Activated CD4-positive, alpha-beta memory T cell treated with anti-CD3 and anti-CD28 coated beads for 36 hours (primary cell): ENCODE results near the gene COTL1. TPM values are rescaled to one million over a fixed set of nuclear protein-coding genes. Genes with fewer than 3 reads are reported as not detected.

Experiments used
- CTCF ChIA-PET: fragments of 350-600 bp; sonication (Branson Sonifier 250); formaldehyde crosslinking; loops from one replicate; lab custom pipeline; 2021; ENCODE audit warnings: antibody characterized with exemption, inconsistent platforms; lab: Charles Lee
- POLR2A ChIA-PET: fragments of 350-600 bp; sonication (Branson Sonifier 250); formaldehyde crosslinking; loops from one replicate; lab custom pipeline; 2021; ENCODE audit warnings: antibody characterized with exemption; lab: Charles Lee
- DNase-seq: peaks from one replicate; pipeline ENCODE4 v3.0.0-alpha.2; 2020
- H3K27ac Mint-ChIP-seq: one replicate; pipeline ENCODE4 v1.8.0; 2021; ENCODE audit warnings: mixed read lengths
- H3K27me3 Mint-ChIP-seq: one replicate; pipeline ENCODE4 v1.8.0; 2021; ENCODE audit warnings: mixed read lengths
- H3K36me3 Mint-ChIP-seq: one replicate; pipeline ENCODE4 v1.8.0; 2021; ENCODE audit warnings: mixed read lengths
- H3K4me1 Mint-ChIP-seq: one replicate; pipeline ENCODE4 v1.8.0; 2021; ENCODE audit warnings: low read depth, mixed read lengths
- H3K4me3 Mint-ChIP-seq: one replicate; pipeline ENCODE4 v1.8.0; 2021; ENCODE audit warnings: mild to moderate bottlenecking, mixed read lengths
- H3K9me3 Mint-ChIP-seq: one replicate; pipeline ENCODE4 v1.8.0; 2021; ENCODE audit warnings: mixed read lengths
- intact Hi-C: fragments of 100-400 bp; cut with micrococcal nuclease; formaldehyde crosslinking; loops from one replicate; pipeline ENCODE4 v1.15.1; 2023
- total RNA-seq, 2 experiments: library from RNA; stranded (reverse); gene quantifications; one replicate each; pipeline ENCODE4 v1.2.3, GENCODE V29; 2021

COTL1 gene
- total RNA-seq: 100 to 1,000 TPM; 358 to 364 TPM

GRCh38 chr16:84617791-84618580 lies at the start of gene COTL1:
Gene COTL1 (minus strand): TSS chr16:84618078. CDS start chr16:84617914, 164 bp downstream.
- intact Hi-C loops: loop anchor here (1.0 to 2.0 kb wide), 3 partner anchors 66 to 111 kb away; no protein-coding TSS in a partner anchor
- Mint-ChIP-seq H3K36me3 (peaks cover 34% of the 10 kb centered on the region), H3K4me1 (peaks cover 40% of the 10 kb centered on the region), H3K9me3 (no peaks in the 10 kb centered on the region), H3K27me3 (no peaks in the 10 kb centered on the region), H3K4me3 (peak within 1 kb of the TSS; percentile 93), H3K27ac (peak within 1 kb of the TSS; percentile 86)
- ChIA-PET POLR2A (interaction anchor here (1.0 to 7.0 kb wide), 3 partner anchors 17 to 111 kb away, joined by 4 to 54 read pairs (median 15); no protein-coding TSS in a partner anchor), CTCF (interaction anchor here (2.0 to 8.9 kb wide), 2 partner anchors 16 to 109 kb away, joined by 5 to 247 read pairs; partner anchors contain the start of gene MEAK7)
- peak; percentile 96 for DNase-seq

GRCh38 chr16:84665843-84666242 lies 48.0 kb upstream of the COTL1 start:
- no peak overlapping the region for H3K27ac Mint-ChIP-seq
- H3K4me3 Mint-ChIP-seq: no peak overlapping the region
- H3K36me3 Mint-ChIP-seq: peaks cover 31% of the 10 kb centered on the region
- ChIA-PET POLR2A (no interaction called here), CTCF (interaction anchor here (0.6 to 2.3 kb wide), 3 partner anchors 60 to 89 kb away, joined by 3 to 10 read pairs (median 4); no protein-coding TSS in a partner anchor)
- DNase-seq: no peak
- no peaks in the 10 kb centered on the region for H3K4me1 Mint-ChIP-seq
- intact Hi-C loops: no loop called here
- no peaks in the 10 kb centered on the region for H3K27me3 Mint-ChIP-seq
- no peaks in the 10 kb centered on the region for H3K9me3 Mint-ChIP-seq

GRCh38 chr16:84665359-84665758 lies 47.5 kb upstream of the COTL1 start:
- ChIA-PET POLR2A (no interaction called here), CTCF (interaction anchor here (0.6 to 2.3 kb wide), 2 partner anchors 73 to 90 kb away, joined by 3 to 10 read pairs; no protein-coding TSS in a partner anchor)
- Mint-ChIP-seq H3K27me3 (no peaks in the 10 kb centered on the region), H3K4me1 (no peaks in the 10 kb centered on the region), H3K9me3 (no peaks in the 10 kb centered on the region), H3K4me3 (no peak overlapping the region), H3K36me3 (peaks cover 31% of the 10 kb centered on the region), H3K27ac (no peak overlapping the region)
- intact Hi-C loops: no loop called here
- DNase-seq: no peak

GRCh38 chr16:84663433-84664101 lies 45.7 kb upstream of the COTL1 start:
- Mint-ChIP-seq H3K36me3 (peaks cover 42% of the 10 kb centered on the region), H3K4me3 (no peak overlapping the region), H3K27me3 (no peaks in the 10 kb centered on the region), H3K4me1 (peaks cover 1% of the 10 kb centered on the region), H3K9me3 (no peaks in the 10 kb centered on the region), H3K27ac (no peak overlapping the region)
- no peak for DNase-seq
- CTCF ChIA-PET: interaction anchor here (1.9 to 3.2 kb wide), 4 partner anchors 9 to 75 kb away, joined by 4 to 20 read pairs (median 6); no protein-coding TSS in a partner anchor
- POLR2A ChIA-PET: interaction anchor here (0.9 kb wide), 1 partner anchor 42 kb away, joined by 3 read pairs; no protein-coding TSS in a partner anchor
- intact Hi-C loops: no loop called here

- intact Hi-C loops: no loop called here
These were observed 44.6 kb upstream of the COTL1 start for GRCh38 chr16:84662471-84662870.

GRCh38 chr16:84661418-84662060 lies 43.7 kb upstream of the COTL1 start:
- intact Hi-C loops: no loop called here
- POLR2A ChIA-PET: no interaction called here
- no peak for DNase-seq
- Mint-ChIP-seq H3K36me3 (peaks cover 56% of the 10 kb centered on the region), H3K4me3 (no peak overlapping the region), H3K9me3 (no peaks in the 10 kb centered on the region), H3K27ac (no peak overlapping the region), H3K27me3 (no peaks in the 10 kb centered on the region), H3K4me1 (peaks cover 6% of the 10 kb centered on the region)
- CTCF ChIA-PET: interaction anchor here (2.0 to 3.2 kb wide), 3 partner anchors 11 to 77 kb away, joined by 4 to 20 read pairs (median 5); no protein-coding TSS in a partner anchor

More at GRCh38 chr16:84662471-84662870, 44.6 kb upstream of the COTL1 start:
- CTCF ChIA-PET: interaction anchor here (0.6 to 3.2 kb wide), 7 partner anchors 9 to 591 kb away, joined by 3 to 20 read pairs (median 4); no protein-coding TSS in a partner anchor
- Mint-ChIP-seq H3K27me3 (no peaks in the 10 kb centered on the region), H3K4me3 (no peak overlapping the region), H3K4me1 (peaks cover 4% of the 10 kb centered on the region), H3K27ac (no peak overlapping the region), H3K9me3 (no peaks in the 10 kb centered on the region), H3K36me3 (peaks cover 51% of the 10 kb centered on the region)
- DNase-seq: no peak
- POLR2A ChIA-PET: no interaction called here

GRCh38 chr16:84660973-84661372 lies 43.1 kb upstream of the COTL1 start:
- no peak for DNase-seq
- POLR2A ChIA-PET: no interaction called here
- Mint-ChIP-seq H3K27ac (no peak overlapping the region), H3K4me1 (peaks cover 8% of the 10 kb centered on the region), H3K9me3 (no peaks in the 10 kb centered on the region), H3K27me3 (no peaks in the 10 kb centered on the region), H3K4me3 (no peak overlapping the region), H3K36me3 (peaks cover 56% of the 10 kb centered on the region)
- intact Hi-C loops: no loop called here
- CTCF ChIA-PET: interaction anchor here (2.7 kb wide), 1 partner anchor 11 kb away, joined by 8 read pairs; no protein-coding TSS in a partner anchor

GRCh38 chr16:84659656-84660300 lies 41.9 kb upstream of the COTL1 start:
- DNase-seq: no peak
- ChIA-PET POLR2A (no interaction called here), CTCF (interaction anchor here (1.5 to 2.7 kb wide), 2 partner anchors 12 to 66 kb away, joined by 3 to 8 read pairs; no protein-coding TSS in a partner anchor)
- H3K4me1 Mint-ChIP-seq: peaks cover 16% of the 10 kb centered on the region
- peaks cover 62% of the 10 kb centered on the region for H3K36me3 Mint-ChIP-seq
- H3K27me3 Mint-ChIP-seq: no peaks in the 10 kb centered on the region
- no peaks in the 10 kb centered on the region for H3K9me3 Mint-ChIP-seq
- no peak overlapping the region for H3K4me3 Mint-ChIP-seq
- H3K27ac Mint-ChIP-seq: peak overlapping the region; percentile 9
- intact Hi-C loops: loop anchor here (10.0 kb wide), 1 partner anchor 365 kb away; the partner anchor contains the start of gene KIAA0513

GRCh38 chr16:84658690-84659089 lies 40.8 kb upstream of the COTL1 start:
- H3K4me3 Mint-ChIP-seq: no peak overlapping the region
- H3K27ac Mint-ChIP-seq: no peak overlapping the region
- no peak for DNase-seq
- H3K36me3 Mint-ChIP-seq: peaks cover 58% of the 10 kb centered on the region
- intact Hi-C loops: loop anchor here (10.0 kb wide), 1 partner anchor 366 kb away; the partner anchor contains the start of gene KIAA0513
- POLR2A ChIA-PET: no interaction called here
- H3K4me1 Mint-ChIP-seq: peaks cover 17% of the 10 kb centered on the region
- H3K9me3 Mint-ChIP-seq: no peaks in the 10 kb centered on the region
- no peaks in the 10 kb centered on the region for H3K27me3 Mint-ChIP-seq
- CTCF ChIA-PET: interaction anchor here (1.4 to 2.7 kb wide), 3 partner anchors 14 to 80 kb away, joined by 3 to 8 read pairs (median 4); no protein-coding TSS in a partner anchor

- DNase-seq: no peak
- Mint-ChIP-seq H3K27me3 (no peaks in the 10 kb centered on the region), H3K9me3 (no peaks in the 10 kb centered on the region), H3K4me1 (peaks cover 25% of the 10 kb centered on the region), H3K4me3 (no peak overlapping the region), H3K27ac (no peak overlapping the region), H3K36me3 (peaks cover 56% of the 10 kb centered on the region)
- intact Hi-C loops: loop anchor here (10.0 kb wide), 1 partner anchor 367 kb away; the partner anchor contains the start of gene KIAA0513
- ChIA-PET CTCF (interaction anchor here (1.7 kb wide), 1 partner anchor 15 kb away, joined by 8 read pairs; no protein-coding TSS in a partner anchor), POLR2A (no interaction called here)
These were observed 39.5 kb upstream of the COTL1 start for GRCh38 chr16:84657229-84657837.
